Neural cell (in vitro differentiated cells): ENCODE results near the gene WRAP73. TPM values are rescaled to one million over a fixed set of nuclear protein-coding genes. Genes with fewer than 3 reads are reported as not detected.

ENCODE experiments used
- H2AFZ ChIP-seq: fragments of 200-600, 300-800 bp; sonication (generic), shearing (Covaris generic); 2 replicates; pipeline ENCODE4 v1.6.0; 2014; ENCODE audit warnings: low read depth, mild to moderate bottlenecking, antibody characterized with exemption, low read length, moderate library complexity
- H3F3A ChIP-seq: fragments of 200-600 bp; shearing (Covaris generic); 2 replicates; pipeline ENCODE4 v1.6.1; 2016; ENCODE audit warnings: mild to moderate bottlenecking, moderate library complexity, mixed read lengths, antibody characterized with exemption, low read length; ENCODE audit not compliant: insufficient read depth, poor library complexity, severe bottlenecking
- H3K27ac ChIP-seq: fragments of 200-600, 300-800 bp; sonication (generic), shearing (Covaris generic); 2 replicates; pipeline ENCODE4 v1.5.1; 2014; ENCODE audit warnings: mild to moderate bottlenecking, low read length, moderate library complexity
- H3K27me3 ChIP-seq: fragments of 300-800, 200-600 bp; sonication (generic), shearing (Covaris generic); 2 replicates; pipeline ENCODE4 v1.6.0; 2014; ENCODE audit warnings: mild to moderate bottlenecking, low read depth, low read length, moderate library complexity; ENCODE audit not compliant: insufficient read depth
- H3K36me3 ChIP-seq: fragments of 300-800, 200-600 bp; sonication (generic), shearing (Covaris generic); 2 replicates; pipeline ENCODE4 v1.5.1; 2014; ENCODE audit warnings: mild to moderate bottlenecking, antibody characterized with exemption, low read length, moderate library complexity; ENCODE audit not compliant: insufficient read depth
- H3K4me2 ChIP-seq: fragments of 300-800, 200-600 bp; sonication (generic), shearing (Covaris generic); 2 replicates; pipeline ENCODE4 v1.6.0; 2014; ENCODE audit warnings: mild to moderate bottlenecking, low read length
- H3K4me3 ChIP-seq: fragments of 300-800, 200-600 bp; sonication (generic), shearing (Covaris generic); 2 replicates; pipeline ENCODE4 v1.5.1; 2014; ENCODE audit warnings: mild to moderate bottlenecking, low read length, moderate library complexity
- H3K79me2 ChIP-seq: fragments of 200-600 bp; shearing (Covaris generic); replicated peaks from 2 replicates; pipeline ENCODE4 v1.6.0; 2014; ENCODE audit warnings: mild to moderate bottlenecking, low read length, moderate library complexity; ENCODE audit not compliant: insufficient read depth
- H3K9ac ChIP-seq: fragments of 300-800, 200-600 bp; sonication (generic), shearing (Covaris generic); 2 replicates; pipeline ENCODE4 v1.6.1; 2016; ENCODE audit warnings: mild to moderate bottlenecking, low read length, mixed read lengths
- H3K9me2 ChIP-seq: fragments of 200-600 bp; shearing (Covaris generic); 2 replicates; pipeline ENCODE4 v1.6.1; 2016; ENCODE audit warnings: mild to moderate bottlenecking, low read length, mixed read lengths; ENCODE audit not compliant: insufficient read depth
- H3K9me3 ChIP-seq: fragments of 200-600, 300-800 bp; sonication (generic), shearing (Covaris generic); 2 replicates; pipeline ENCODE4 v1.6.1; 2016; ENCODE audit warnings: mild to moderate bottlenecking, mixed run types, low read length, moderate library complexity, mixed read lengths
- H4K20me1 ChIP-seq: fragments of 200-600 bp; shearing (Covaris generic); 2 replicates; pipeline ENCODE4 v1.6.1; 2016; ENCODE audit warnings: mild to moderate bottlenecking, mixed run types; ENCODE audit not compliant: insufficient read depth
- EP300 ChIP-seq: fragments of 450-650 bp; conservative IDR thresholded peaks from 2 replicates; pipeline ENCODE4 v1.6.1; 2014; ENCODE audit warnings: antibody characterized with exemption, mild to moderate bottlenecking, moderate library complexity; ENCODE audit not compliant: poor library complexity, severe bottlenecking
- EZH2 ChIP-seq: fragments of 200-600, 300-800 bp; shearing (Covaris generic), sonication (generic); IDR thresholded peaks from 2 replicates; pipeline ENCODE4 v1.6.1; 2014; ENCODE audit warnings: antibody characterized with exemption, low read length, borderline replicate concordance, mild to moderate bottlenecking; ENCODE audit not compliant: insufficient read depth, poor library complexity, severe bottlenecking
- MXI1 ChIP-seq: fragments of 450-650 bp; conservative IDR thresholded peaks from 2 replicates; pipeline ENCODE4 v1.6.1; 2014; ENCODE audit warnings: antibody characterized with exemption, mild to moderate bottlenecking; ENCODE audit not compliant: poor library complexity, severe bottlenecking
- POLR2AphosphoS5 ChIP-seq: IDR thresholded peaks from 2 replicates; pipeline ENCODE4 v1.6.1; 2012
- RAD21 ChIP-seq: fragments of 450-650 bp; conservative IDR thresholded peaks from 2 replicates; pipeline ENCODE4 v1.6.1; 2014; ENCODE audit warnings: antibody characterized with exemption, mild to moderate bottlenecking, moderate library complexity
- SMC3 ChIP-seq: fragments of 450-650 bp; conservative IDR thresholded peaks from 2 replicates; pipeline ENCODE4 v1.6.1; 2014; ENCODE audit warnings: antibody characterized with exemption, mild to moderate bottlenecking, moderate library complexity; ENCODE audit not compliant: poor library complexity
- TAF1 ChIP-seq: IDR thresholded peaks from 2 replicates; pipeline ENCODE4 v1.6.1; 2012; ENCODE audit warnings: low read depth
- polyA plus RNA-seq: library from polyadenylated mRNA; depleted of rRNA; stranded (reverse); fragments of >200 nt; gene quantifications from 2 replicates; pipeline ENCODE4 v1.2.3, GENCODE V29; 2014
- TF ChIP-seq, protein P1 (sequence below): fragments of 450-650 bp; IDR thresholded peaks from 2 replicates; pipeline ENCODE4 v1.5.1; 2014; ENCODE audit warnings: antibody characterized with exemption, mild to moderate bottlenecking, moderate library complexity; ENCODE audit not compliant: poor library complexity, severe bottlenecking
- TF ChIP-seq, protein P2 (sequence below): IDR thresholded peaks from 2 replicates; pipeline ENCODE4 v1.6.1; 2012; ENCODE audit warnings: borderline replicate concordance

The WRAP73 gene
- polyA plus RNA-seq, 1 donor from 2014 or later: 32.9 TPM

DNA sequence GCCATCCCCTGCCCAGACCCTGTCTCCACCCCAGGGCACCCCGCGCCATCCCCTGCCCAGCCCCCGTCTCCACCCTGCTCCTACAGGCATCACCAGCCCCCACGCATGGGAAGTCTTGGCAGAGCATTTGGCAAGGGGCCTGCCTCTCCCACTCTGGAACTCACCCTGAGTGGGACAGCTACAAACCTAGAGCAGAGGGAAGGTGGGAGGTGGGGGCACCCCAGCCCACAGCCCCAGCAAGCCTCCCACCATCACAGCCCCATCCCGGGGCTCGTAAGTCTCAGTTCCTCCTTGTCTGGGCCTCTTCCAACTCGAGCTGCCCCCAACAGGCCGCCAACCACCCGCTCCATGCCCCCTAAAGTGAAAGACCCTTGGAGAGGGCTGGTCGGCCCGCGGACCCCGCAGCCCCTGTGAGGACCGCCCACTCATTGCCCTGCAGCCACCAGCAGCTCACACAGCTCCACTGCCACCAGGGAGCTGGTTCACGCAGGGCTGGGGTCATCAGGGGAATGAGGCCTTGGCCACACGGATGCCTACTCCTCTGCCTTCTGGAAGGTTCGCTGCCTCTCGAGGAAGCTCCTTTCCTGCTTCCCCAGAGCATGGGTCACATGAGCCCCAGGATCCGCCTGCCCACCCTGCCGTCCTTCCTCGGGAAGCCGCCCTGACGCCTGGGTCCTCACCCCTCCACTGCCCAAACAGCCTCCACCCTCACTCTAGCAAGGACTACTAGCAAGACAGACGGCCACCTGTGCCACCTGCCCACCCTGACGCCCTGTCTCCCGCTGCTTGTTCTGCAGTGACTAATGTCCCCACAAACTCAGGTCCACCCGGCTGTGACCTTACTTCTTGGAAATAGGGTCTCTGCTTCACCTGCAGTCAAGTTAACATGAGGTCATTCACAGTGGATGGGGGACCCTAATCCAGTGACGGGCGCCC lies 53.0 kb downstream of the WRAP73 start:
- Histone ChIP-seq H3F3A (no peaks in the 10 kb centered on the region), H4K20me1 (no peaks in the 10 kb centered on the region), H3K36me3 (no peaks in the 10 kb centered on the region), H3K9me2 (no peaks in the 10 kb centered on the region), H3K79me2 (no peaks in the 10 kb centered on the region), H3K27ac (no peak overlapping the region), H3K27me3 (no peaks in the 10 kb centered on the region), H2AFZ (no peak overlapping the region), H3K9ac (no peak overlapping the region), H3K9me3 (no peaks in the 10 kb centered on the region), H3K4me3 (no peak overlapping the region), H3K4me2 (no peak overlapping the region)
- TF ChIP-seq SMC3: no peak
- TF ChIP-seq EP300: no peak

DNA sequence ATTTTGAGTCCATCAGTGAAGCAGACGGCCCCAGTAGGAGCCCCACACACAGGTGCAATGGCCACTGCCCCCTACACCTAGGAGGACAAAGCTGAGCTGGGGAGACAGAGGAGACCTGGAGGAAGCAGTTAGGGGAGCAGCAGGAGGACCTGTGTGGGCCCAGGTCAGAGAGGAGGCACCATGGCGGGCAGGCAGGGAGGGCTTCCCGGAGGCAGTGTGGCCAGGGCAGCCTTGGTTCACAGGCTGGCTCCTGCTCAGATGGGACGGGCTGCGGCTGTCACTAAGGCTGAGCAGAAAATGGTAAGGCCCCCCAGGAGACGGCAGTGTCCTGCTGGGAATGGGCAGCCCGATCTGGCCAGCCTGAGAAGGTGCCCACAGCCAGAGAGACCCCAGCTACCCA lies 54.0 kb downstream of the WRAP73 start:
- no peak overlapping the region for H2AFZ ChIP-seq

More for the DNA sequence above, 54.0 kb downstream of the WRAP73 start:
- Histone ChIP-seq H3F3A (no peaks in the 10 kb centered on the region), H3K4me3 (no peak overlapping the region), H3K36me3 (no peaks in the 10 kb centered on the region), H3K79me2 (no peaks in the 10 kb centered on the region), H3K4me2 (no peak overlapping the region), H3K27me3 (no peaks in the 10 kb centered on the region), H3K9me2 (no peaks in the 10 kb centered on the region), H3K27ac (no peak overlapping the region), H3K9ac (no peak overlapping the region), H4K20me1 (no peaks in the 10 kb centered on the region), H3K9me3 (no peaks in the 10 kb centered on the region)
- TF ChIP-seq POLR2AphosphoS5 (no peak), EZH2 (no peak), EP300 (no peak), TAF1 (no peak), MXI1 (no peak), RAD21 (no peak), SMC3 (no peak)
- TF ChIP-seq, protein P1, sequence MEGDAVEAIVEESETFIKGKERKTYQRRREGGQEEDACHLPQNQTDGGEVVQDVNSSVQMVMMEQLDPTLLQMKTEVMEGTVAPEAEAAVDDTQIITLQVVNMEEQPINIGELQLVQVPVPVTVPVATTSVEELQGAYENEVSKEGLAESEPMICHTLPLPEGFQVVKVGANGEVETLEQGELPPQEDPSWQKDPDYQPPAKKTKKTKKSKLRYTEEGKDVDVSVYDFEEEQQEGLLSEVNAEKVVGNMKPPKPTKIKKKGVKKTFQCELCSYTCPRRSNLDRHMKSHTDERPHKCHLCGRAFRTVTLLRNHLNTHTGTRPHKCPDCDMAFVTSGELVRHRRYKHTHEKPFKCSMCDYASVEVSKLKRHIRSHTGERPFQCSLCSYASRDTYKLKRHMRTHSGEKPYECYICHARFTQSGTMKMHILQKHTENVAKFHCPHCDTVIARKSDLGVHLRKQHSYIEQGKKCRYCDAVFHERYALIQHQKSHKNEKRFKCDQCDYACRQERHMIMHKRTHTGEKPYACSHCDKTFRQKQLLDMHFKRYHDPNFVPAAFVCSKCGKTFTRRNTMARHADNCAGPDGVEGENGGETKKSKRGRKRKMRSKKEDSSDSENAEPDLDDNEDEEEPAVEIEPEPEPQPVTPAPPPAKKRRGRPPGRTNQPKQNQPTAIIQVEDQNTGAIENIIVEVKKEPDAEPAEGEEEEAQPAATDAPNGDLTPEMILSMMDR: no peak
- TF ChIP-seq, protein P2, sequence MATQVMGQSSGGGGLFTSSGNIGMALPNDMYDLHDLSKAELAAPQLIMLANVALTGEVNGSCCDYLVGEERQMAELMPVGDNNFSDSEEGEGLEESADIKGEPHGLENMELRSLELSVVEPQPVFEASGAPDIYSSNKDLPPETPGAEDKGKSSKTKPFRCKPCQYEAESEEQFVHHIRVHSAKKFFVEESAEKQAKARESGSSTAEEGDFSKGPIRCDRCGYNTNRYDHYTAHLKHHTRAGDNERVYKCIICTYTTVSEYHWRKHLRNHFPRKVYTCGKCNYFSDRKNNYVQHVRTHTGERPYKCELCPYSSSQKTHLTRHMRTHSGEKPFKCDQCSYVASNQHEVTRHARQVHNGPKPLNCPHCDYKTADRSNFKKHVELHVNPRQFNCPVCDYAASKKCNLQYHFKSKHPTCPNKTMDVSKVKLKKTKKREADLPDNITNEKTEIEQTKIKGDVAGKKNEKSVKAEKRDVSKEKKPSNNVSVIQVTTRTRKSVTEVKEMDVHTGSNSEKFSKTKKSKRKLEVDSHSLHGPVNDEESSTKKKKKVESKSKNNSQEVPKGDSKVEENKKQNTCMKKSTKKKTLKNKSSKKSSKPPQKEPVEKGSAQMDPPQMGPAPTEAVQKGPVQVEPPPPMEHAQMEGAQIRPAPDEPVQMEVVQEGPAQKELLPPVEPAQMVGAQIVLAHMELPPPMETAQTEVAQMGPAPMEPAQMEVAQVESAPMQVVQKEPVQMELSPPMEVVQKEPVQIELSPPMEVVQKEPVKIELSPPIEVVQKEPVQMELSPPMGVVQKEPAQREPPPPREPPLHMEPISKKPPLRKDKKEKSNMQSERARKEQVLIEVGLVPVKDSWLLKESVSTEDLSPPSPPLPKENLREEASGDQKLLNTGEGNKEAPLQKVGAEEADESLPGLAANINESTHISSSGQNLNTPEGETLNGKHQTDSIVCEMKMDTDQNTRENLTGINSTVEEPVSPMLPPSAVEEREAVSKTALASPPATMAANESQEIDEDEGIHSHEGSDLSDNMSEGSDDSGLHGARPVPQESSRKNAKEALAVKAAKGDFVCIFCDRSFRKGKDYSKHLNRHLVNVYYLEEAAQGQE: no peak
